Keratinocyte (primary cell): ENCODE data around the gene PIK3IP1. TPM values are rescaled to one million over a fixed set of nuclear protein-coding genes. Genes with fewer than 3 reads are reported as not detected.

Experiments used
- DNase-seq: peaks from one replicate; pipeline ENCODE4 v3.0.0-alpha.2; 2011; ENCODE audit warnings: low read depth, missing footprints, low spot score
- FAIRE-seq: peaks from 2 replicates; lab custom pipeline; 2011; peaks lifted over from hg19 to GRCh38; lab: Jason Lieb, UNC
- H2AFZ ChIP-seq: 2 replicates; pipeline ENCODE4 v1.6.0; 2012; ENCODE audit warnings: low read length, control low read depth, inconsistent platforms; ENCODE audit not compliant: control insufficient read depth
- H3K27ac ChIP-seq: 2 replicates; pipeline ENCODE4 v1.5.1; 2011; ENCODE audit warnings: low read length; ENCODE audit not compliant: control insufficient read depth, insufficient read depth
- H3K27me3 ChIP-seq: 3 replicates; pipeline ENCODE4 v1.6.0; 2011; ENCODE audit warnings: low read length; ENCODE audit not compliant: control insufficient read depth, insufficient read depth; ENCODE audit errors: extremely low read depth
- H3K36me3 ChIP-seq, 2 experiments: 2 replicates in 1 of 2; 3 replicates in 1 of 2; pipeline ENCODE4 v1.5.1; 2011; ENCODE audit warnings: low read length in 2 of 2, mild to moderate bottlenecking in 1 of 2; ENCODE audit not compliant: control insufficient read depth in 2 of 2, insufficient read depth in 2 of 2; ENCODE audit errors: extremely low read depth in 1 of 2
- H3K4me1 ChIP-seq: 3 replicates; pipeline ENCODE4 v1.5.1; 2011; ENCODE audit warnings: low read length; ENCODE audit not compliant: control insufficient read depth, insufficient read depth; ENCODE audit errors: extremely low read depth
- H3K4me2 ChIP-seq: 3 replicates; pipeline ENCODE4 v1.6.0; 2011; ENCODE audit warnings: low read depth, low read length; ENCODE audit not compliant: control insufficient read depth, insufficient read depth; ENCODE audit errors: extremely low read depth
- H3K4me3 ChIP-seq, 3 experiments: fragments of 200-600 bp in 1 of 3; sonication (generic) in 1 of 3; 2 replicates in 2 of 3; 3 replicates in 1 of 3; pipeline ENCODE4 v1.5.1; 2011 to 2016; ENCODE audit warnings: low read length in 3 of 3, mild to moderate bottlenecking in 3 of 3, control low read depth in 2 of 3, inconsistent platforms in 1 of 3, low read depth in 1 of 3, mixed read lengths in 1 of 3, mixed run types in 1 of 3, moderate library complexity in 1 of 3; ENCODE audit not compliant: control insufficient read depth in 2 of 3, insufficient read depth in 2 of 3; ENCODE audit errors: extremely low read depth in 1 of 3
- H3K79me2 ChIP-seq: 2 replicates; pipeline ENCODE4 v1.6.0; 2012; ENCODE audit warnings: low read length; ENCODE audit not compliant: control insufficient read depth, insufficient read depth
- H3K9ac ChIP-seq: 3 replicates; pipeline ENCODE4 v1.6.0; 2011; ENCODE audit warnings: low read length; ENCODE audit not compliant: control insufficient read depth, insufficient read depth; ENCODE audit errors: extremely low read depth
- H3K9me1 ChIP-seq: 3 replicates; pipeline ENCODE4 v1.6.0; 2011; ENCODE audit warnings: low read length; ENCODE audit not compliant: control insufficient read depth, insufficient read depth; ENCODE audit errors: extremely low read depth
- H3K9me3 ChIP-seq: 2 replicates; pipeline ENCODE4 v1.5.1; 2012; ENCODE audit warnings: low read depth, low read length; ENCODE audit not compliant: control insufficient read depth
- H4K20me1 ChIP-seq: 3 replicates; pipeline ENCODE4 v1.6.0; 2011; ENCODE audit warnings: low read length; ENCODE audit not compliant: control insufficient read depth, insufficient read depth; ENCODE audit errors: extremely low read depth
- EZH2 ChIP-seq: IDR thresholded peaks from one replicate; pipeline ENCODE4 v1.6.1; 2012; ENCODE audit warnings: inconsistent platforms, mild to moderate bottlenecking, low read length, moderate library complexity
- dilution Hi-C: fragments of 300-500 bp; cut with MboI; formaldehyde crosslinking; loops from one replicate; pipeline ENCODE4 v1.7.0; 2020; ENCODE audit warnings: low sequenced_read_pairs; ENCODE audit not compliant: extremely low pct_ligation_motif_present
- polyA plus RNA-seq, 5 experiments: library from polyadenylated mRNA; depleted of rRNA in 3 of 5; stranded (reverse) in 3 of 5; stranded (forward) in 1 of 5; unstranded in 1 of 5; fragments of >200 nt; gene quantifications; 1 replicate in 1 of 5; 2 replicates in 3 of 5; 3 replicates in 1 of 5; pipeline versions ENCODE4 v1.2.1 to v1.2.3, GENCODE V29; 2011 to 2012; ENCODE audit warnings: missing spikeins in 2 of 5, low read depth in 1 of 5, low replicate concordance in 1 of 5
- TF ChIP-seq, protein P1 (sequence below), 3 experiments: IDR thresholded peaks in 1 of 3; conservative IDR thresholded peaks in 1 of 3; optimal IDR thresholded peaks in 1 of 3; 2 replicates in 2 of 3; 3 replicates in 1 of 3; pipeline versions ENCODE3 to v1.5.1; 2011; ENCODE audit warnings: low read length in 3 of 3, mild to moderate bottlenecking in 3 of 3, moderate library complexity in 2 of 3, control low read depth in 1 of 3, inconsistent platforms in 1 of 3; ENCODE audit not compliant: insufficient read depth in 2 of 3; ENCODE audit errors: extremely low read depth in 1 of 3

PIK3IP1 gene
- polyA plus RNA-seq, 1 donor (not counting 4 experiments of a cell fraction or from before 2014, with no cell fraction given) = 13.3 TPM

DNA sequence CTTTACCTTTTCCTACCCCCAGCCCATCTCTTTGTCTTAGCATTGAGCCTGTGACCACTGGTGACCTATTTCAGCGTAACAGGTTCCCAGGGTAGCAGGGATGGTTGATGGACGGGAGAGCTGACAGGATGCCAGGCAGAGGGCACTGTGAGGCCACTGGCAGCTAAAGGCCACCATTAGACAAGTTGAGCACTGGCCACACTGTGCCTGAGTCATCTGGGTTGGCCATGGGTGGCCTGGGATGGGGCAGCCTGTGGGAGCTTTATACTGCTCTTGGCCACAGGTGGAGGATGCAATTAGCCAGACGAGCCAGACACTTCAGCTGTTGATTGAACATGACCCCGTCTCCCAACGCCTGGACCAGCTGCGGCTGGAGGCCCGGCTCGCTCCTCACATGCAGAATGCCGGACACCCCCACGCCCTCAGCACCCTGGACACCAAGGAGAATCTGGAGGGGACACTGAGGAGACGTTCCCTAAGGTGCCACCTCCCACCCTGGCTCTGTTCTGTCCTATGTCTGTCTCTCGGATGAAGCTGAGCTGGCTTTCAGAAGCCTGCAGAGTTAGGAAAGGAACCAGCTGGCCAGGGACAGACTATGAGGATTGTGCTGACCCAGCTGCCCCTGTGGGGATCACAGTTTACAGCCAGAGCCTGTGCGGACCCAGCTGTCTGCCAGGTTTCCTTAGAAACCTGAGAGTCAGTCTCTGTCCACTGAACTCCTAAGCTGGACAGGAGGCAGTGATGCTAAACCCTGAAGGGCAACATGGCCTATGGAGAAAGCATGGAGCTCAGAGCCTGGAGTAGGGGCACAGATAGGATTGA is 29.8 kb downstream of the PIK3IP1 start:
- H3K9me3 ChIP-seq = no peaks in the 10 kb centered on the region
- peaks cover 60 to 66% of the 10 kb centered on the region in 2 experiments for H3K36me3 ChIP-seq
- no peak for DNase-seq
- no peak overlapping the region for H2AFZ ChIP-seq
- no peak overlapping the region for H3K27ac ChIP-seq
- no peak for TF ChIP-seq EZH2
- TF ChIP-seq, protein P1, sequence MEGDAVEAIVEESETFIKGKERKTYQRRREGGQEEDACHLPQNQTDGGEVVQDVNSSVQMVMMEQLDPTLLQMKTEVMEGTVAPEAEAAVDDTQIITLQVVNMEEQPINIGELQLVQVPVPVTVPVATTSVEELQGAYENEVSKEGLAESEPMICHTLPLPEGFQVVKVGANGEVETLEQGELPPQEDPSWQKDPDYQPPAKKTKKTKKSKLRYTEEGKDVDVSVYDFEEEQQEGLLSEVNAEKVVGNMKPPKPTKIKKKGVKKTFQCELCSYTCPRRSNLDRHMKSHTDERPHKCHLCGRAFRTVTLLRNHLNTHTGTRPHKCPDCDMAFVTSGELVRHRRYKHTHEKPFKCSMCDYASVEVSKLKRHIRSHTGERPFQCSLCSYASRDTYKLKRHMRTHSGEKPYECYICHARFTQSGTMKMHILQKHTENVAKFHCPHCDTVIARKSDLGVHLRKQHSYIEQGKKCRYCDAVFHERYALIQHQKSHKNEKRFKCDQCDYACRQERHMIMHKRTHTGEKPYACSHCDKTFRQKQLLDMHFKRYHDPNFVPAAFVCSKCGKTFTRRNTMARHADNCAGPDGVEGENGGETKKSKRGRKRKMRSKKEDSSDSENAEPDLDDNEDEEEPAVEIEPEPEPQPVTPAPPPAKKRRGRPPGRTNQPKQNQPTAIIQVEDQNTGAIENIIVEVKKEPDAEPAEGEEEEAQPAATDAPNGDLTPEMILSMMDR (optimal IDR thresholded peaks at IDR 0.05 in 1 of 3, IDR thresholded peaks at IDR 0.05 in 1 of 3, conservative IDR thresholded peaks at IDR 0.05 in 1 of 3; ENCODE audit: extremely low read depth in 1 of 3, insufficient read depth in 2 of 3, low read length in 3 of 3) = no peak
- dilution Hi-C loops = no loop called here
- FAIRE-seq = no peak
- H3K79me2 ChIP-seq = peaks cover 30% of the 10 kb centered on the region
- H3K4me1 ChIP-seq = no peaks in the 10 kb centered on the region
- H3K9ac ChIP-seq = no peak overlapping the region
- no peak overlapping the region for H3K4me2 ChIP-seq
- peaks cover 2% of the 10 kb centered on the region for H4K20me1 ChIP-seq
- H3K27me3 ChIP-seq = no peaks in the 10 kb centered on the region
- peaks cover 3% of the 10 kb centered on the region for H3K9me1 ChIP-seq
- no peak overlapping the region for H3K4me3 ChIP-seq

DNA sequence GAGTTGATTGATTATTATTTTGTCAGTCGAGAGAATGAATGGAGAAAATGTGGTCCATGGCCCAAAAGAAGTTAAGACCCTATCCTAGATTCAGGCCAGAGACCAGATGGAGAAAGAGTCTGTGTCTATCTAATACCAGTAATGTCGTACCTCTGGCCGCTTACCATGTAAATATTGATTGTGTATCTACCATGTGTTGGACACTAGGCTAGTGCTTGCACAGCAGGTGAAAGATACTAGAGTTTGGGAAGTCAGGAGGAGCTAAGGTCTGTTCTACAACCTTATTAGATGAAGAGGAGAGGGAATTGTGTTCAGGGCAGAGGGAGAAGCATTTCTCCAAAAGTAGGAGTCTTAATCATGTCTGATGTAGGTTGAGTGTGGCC is 31.8 kb downstream of the PIK3IP1 start:
- no peaks in the 10 kb centered on the region for H4K20me1 ChIP-seq
- H3K9ac ChIP-seq = no peak overlapping the region
- H3K79me2 ChIP-seq = peaks cover 41% of the 10 kb centered on the region
- no peaks in the 10 kb centered on the region for H3K9me3 ChIP-seq
- dilution Hi-C loops = no loop called here
- no peak overlapping the region for H2AFZ ChIP-seq
- H3K9me1 ChIP-seq = peaks cover 3% of the 10 kb centered on the region
- H3K27ac ChIP-seq = no peak overlapping the region
- DNase-seq = no peak
- no peak for FAIRE-seq
- H3K4me2 ChIP-seq = no peak overlapping the region
- H3K36me3 ChIP-seq = peaks cover 48 to 53% of the 10 kb centered on the region in 2 experiments
- TF ChIP-seq, protein P1 (optimal IDR thresholded peaks at IDR 0.05 in 1 of 3, IDR thresholded peaks at IDR 0.05 in 1 of 3, conservative IDR thresholded peaks at IDR 0.05 in 1 of 3; ENCODE audit: extremely low read depth in 1 of 3, insufficient read depth in 2 of 3, low read length in 3 of 3) = no peak
- no peak for TF ChIP-seq EZH2
- no peaks in the 10 kb centered on the region for H3K27me3 ChIP-seq
- no peak overlapping the region for H3K4me3 ChIP-seq
- H3K4me1 ChIP-seq = peaks cover under 1% of the 10 kb centered on the region
